ENCODE results near the gene ILKAP.

ILKAP gene

DNA sequence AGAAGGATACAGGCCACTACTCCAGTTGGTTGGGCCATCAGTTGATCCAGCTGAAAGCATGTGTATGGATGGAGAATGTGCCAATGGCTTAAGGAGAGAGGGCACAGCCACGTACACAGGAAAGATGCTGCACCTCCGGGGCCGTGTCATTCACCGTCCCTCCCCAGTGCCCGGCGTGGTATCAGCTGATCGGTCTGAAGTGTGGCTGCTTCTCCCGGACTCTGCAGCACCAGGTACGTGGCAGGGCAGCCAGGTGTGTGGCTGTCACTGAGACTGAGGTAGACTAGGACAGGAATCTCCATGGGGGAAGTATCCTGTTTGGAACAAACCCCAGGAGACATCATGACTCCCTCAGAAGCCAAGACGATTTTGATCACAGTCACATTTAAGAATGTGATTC, 48.9 kb downstream of the ILKAP start:
- no peak overlapping the region for H3K4me3 ChIP-seq (ENCODE audit: low read depth, low read length)
- no peak for DNase-seq (ENCODE audit: low read depth)
- TF ChIP-seq, protein P1, sequence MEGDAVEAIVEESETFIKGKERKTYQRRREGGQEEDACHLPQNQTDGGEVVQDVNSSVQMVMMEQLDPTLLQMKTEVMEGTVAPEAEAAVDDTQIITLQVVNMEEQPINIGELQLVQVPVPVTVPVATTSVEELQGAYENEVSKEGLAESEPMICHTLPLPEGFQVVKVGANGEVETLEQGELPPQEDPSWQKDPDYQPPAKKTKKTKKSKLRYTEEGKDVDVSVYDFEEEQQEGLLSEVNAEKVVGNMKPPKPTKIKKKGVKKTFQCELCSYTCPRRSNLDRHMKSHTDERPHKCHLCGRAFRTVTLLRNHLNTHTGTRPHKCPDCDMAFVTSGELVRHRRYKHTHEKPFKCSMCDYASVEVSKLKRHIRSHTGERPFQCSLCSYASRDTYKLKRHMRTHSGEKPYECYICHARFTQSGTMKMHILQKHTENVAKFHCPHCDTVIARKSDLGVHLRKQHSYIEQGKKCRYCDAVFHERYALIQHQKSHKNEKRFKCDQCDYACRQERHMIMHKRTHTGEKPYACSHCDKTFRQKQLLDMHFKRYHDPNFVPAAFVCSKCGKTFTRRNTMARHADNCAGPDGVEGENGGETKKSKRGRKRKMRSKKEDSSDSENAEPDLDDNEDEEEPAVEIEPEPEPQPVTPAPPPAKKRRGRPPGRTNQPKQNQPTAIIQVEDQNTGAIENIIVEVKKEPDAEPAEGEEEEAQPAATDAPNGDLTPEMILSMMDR (IDR thresholded peaks at IDR 0.05; ENCODE audit: control insufficient read depth, extremely low read depth, insufficient read depth) = no peak

DNA sequence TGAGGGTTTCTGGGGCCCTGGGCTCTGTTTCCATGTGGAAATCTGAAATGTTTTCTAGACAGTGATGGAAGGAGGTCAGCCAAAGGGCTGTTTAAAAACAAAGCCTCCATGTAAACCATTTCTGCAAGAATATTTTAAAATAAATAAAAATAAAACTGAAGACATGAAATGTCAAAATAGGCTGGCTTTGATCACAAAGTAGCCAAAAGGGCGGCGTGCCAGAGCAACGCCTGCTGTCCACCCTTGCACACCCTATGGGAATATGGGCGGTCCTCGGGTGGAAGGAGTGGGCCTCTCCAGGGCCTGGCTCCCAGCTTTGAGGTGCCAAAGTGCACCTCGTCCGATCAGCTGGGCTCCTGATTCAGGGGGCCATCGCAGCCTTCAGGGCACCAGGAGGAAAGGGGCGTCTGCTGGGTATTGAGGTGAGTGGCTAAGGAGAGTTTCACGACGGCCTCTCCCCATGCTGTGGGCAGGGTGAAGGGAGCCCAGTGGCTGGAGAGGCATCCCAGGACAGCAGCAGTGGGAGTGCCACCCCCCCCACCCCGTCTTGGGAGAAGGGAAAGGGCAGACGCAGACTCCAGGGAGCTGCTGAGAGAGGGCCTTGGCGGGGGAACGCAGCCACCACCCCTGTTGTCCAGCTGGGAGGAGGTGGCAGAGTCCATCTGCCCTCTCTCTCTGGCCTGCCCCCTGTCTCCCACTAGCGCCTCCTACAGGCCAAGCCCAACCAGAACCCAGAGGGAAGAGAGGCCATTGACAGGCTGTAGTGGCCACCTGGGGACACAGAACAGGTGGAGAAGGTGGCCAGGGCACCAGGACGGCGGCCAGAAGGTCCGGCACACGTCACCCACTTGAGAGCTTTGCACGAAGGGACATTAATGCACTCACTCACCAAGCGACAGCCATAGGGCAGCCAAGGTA, 50.5 kb downstream of the ILKAP start:
- DNase-seq (ENCODE audit: low read depth) = no peak
- no peak overlapping the region for H3K4me3 ChIP-seq (ENCODE audit: low read depth, low read length)
- TF ChIP-seq, protein P1 (IDR thresholded peaks at IDR 0.05; ENCODE audit: control insufficient read depth, extremely low read depth, insufficient read depth) = no peak

DNA sequence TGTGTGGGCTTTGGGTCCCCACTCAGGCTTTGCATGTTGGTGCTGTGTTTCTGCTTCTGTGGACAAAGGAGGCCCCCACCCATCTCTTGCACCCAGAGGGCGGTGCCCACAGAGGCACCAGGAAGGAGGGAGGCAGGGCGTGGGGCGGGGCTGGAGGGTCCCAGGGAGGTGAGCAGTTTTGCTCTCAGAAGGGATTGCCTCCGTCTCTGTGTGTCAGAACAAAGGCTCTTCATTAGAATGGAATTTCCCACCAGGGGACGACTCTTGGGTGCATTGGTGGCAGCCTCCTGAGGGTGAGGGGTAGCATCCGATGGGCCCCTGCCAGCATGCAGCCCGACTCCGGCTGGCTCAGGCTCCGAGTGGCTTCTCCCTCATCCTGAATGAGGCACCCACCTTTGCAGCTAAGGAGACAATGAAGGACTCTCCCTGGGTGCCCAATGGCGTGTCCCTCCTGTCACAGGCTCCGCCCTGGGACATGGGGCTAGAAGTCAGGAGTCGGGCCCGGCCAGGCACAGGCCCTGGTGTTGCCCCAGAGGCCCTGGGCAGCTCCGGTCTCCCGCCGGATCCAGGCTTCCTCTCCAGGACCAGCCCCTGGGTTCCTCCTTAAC, 51.8 kb downstream of the ILKAP start:
- no peak for DNase-seq (ENCODE audit: low read depth)
- no peak overlapping the region for H3K4me3 ChIP-seq (ENCODE audit: low read depth, low read length)
- TF ChIP-seq, protein P1 (IDR thresholded peaks at IDR 0.05; ENCODE audit: control insufficient read depth, extremely low read depth, insufficient read depth) = no peak

DNA sequence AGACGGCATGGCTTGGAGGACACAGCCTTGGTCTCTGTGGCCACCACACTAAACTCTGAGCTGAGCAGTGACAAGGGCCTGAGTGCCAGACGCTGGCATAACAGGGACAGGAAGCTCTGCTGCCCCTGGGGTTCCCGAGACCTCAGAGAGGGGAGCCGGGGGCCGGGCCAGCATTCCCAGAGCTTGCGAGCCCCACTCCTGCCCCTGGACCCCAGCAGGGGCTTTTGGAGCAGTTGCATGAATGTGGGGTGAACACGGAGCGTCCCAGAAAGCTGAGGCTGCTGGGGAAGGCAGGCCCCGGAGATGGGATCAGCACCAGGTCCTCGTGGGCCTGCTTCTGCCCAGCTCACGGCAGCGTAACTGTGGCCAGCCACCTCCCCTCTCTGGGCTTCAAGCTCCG, 52.3 kb downstream of the ILKAP start:
- TF ChIP-seq, protein P1 (IDR thresholded peaks at IDR 0.05; ENCODE audit: control insufficient read depth, extremely low read depth, insufficient read depth) = no peak

DNA sequence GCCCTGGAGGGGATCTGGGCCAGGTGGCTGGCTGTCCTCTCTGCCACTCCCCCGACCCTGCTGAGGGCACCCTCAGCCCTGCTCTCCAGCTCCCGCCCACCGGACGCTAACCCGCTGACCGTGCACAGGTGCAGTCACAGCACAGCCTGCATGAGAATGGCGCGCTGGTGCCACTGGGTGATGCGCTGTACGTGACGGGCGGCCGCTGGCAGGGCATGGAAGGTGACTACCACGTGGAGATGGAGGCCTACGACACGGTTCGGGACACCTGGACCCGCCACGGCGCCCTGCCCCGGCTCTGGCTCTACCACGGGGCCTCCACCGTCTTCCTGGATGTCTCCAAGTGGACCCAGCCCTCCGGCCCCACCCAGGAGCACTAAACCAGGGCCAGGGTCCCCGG, 52.8 kb downstream of the ILKAP start:
- H3K4me3 ChIP-seq (ENCODE audit: low read depth, low read length) = no peak overlapping the region
- DNase-seq (ENCODE audit: low read depth) = no peak
- TF ChIP-seq, protein P1 (IDR thresholded peaks at IDR 0.05; ENCODE audit: control insufficient read depth, extremely low read depth, insufficient read depth) = no peak

More for the DNA sequence above, 52.3 kb downstream of the ILKAP start:
- no peak overlapping the region for H3K4me3 ChIP-seq (ENCODE audit: low read depth, low read length)
- no peak for DNase-seq (ENCODE audit: low read depth)

DNA sequence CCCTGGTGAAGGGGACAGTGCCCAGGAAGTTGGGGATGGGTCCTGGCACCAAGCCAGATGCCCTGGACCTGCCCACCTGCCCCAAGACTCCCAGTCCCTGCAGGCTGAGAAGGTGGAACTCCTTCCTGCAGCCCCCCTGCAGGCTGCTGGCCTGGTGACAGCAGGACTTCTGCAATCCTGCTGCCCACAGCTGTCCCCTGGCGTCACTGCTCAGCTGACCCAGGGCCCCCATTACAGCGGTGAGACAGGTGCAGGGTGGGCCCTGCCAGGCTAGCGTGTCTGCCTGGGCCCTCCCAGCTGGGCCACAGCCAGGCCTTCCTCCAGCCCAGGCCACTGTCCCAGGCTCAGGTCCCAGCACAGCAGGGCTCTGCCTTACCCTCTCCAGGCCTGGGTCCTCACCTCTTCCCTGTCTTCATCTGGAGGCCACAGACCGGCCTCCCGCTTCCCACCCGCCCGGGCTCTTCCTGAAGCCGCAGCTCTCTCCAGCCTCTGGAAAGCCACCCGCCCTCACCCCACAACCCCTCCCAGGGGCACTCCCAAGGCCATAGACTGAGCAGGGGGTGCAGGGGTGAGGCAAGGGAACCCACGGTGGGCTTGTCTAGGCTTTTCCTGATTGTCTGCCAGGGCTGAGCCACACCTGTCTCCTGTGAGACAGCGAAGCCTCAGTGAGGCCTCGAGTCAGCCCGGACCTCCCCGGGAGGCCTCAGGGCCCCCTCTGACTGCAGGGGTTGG, 53.5 kb downstream of the ILKAP start:
- DNase-seq (ENCODE audit: low read depth) = no peak
- H3K4me3 ChIP-seq (ENCODE audit: low read depth, low read length) = no peak overlapping the region
- TF ChIP-seq, protein P1 (IDR thresholded peaks at IDR 0.05; ENCODE audit: control insufficient read depth, extremely low read depth, insufficient read depth) = no peak
